Choroid plexus epithelial cell (primary cell): ENCODE data around the gene TMEM213.

Experiments used
- DNase-seq: peaks from one replicate; pipeline ENCODE4 v3.0.0-alpha.2; 2010; ENCODE audit warnings: low read depth
- H3K4me3 ChIP-seq: 2 replicates; pipeline ENCODE4 v1.5.1; 2011; ENCODE audit warnings: low read depth, mild to moderate bottlenecking, control low read depth, low read length, moderate library complexity
- TF ChIP-seq, protein P1 (sequence below): conservative IDR thresholded peaks from 2 replicates; pipeline ENCODE4 v1.5.1; 2011; ENCODE audit warnings: low read depth, mild to moderate bottlenecking, control low read depth, inconsistent platforms, low read length, moderate library complexity

The TMEM213 gene

GRCh38 chr7:138825049-138825721, 27.4 kb downstream of the TMEM213 start:
- no peak for DNase-seq
- no peak overlapping the region for H3K4me3 ChIP-seq
- TF ChIP-seq, protein P1, sequence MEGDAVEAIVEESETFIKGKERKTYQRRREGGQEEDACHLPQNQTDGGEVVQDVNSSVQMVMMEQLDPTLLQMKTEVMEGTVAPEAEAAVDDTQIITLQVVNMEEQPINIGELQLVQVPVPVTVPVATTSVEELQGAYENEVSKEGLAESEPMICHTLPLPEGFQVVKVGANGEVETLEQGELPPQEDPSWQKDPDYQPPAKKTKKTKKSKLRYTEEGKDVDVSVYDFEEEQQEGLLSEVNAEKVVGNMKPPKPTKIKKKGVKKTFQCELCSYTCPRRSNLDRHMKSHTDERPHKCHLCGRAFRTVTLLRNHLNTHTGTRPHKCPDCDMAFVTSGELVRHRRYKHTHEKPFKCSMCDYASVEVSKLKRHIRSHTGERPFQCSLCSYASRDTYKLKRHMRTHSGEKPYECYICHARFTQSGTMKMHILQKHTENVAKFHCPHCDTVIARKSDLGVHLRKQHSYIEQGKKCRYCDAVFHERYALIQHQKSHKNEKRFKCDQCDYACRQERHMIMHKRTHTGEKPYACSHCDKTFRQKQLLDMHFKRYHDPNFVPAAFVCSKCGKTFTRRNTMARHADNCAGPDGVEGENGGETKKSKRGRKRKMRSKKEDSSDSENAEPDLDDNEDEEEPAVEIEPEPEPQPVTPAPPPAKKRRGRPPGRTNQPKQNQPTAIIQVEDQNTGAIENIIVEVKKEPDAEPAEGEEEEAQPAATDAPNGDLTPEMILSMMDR: no peak

GRCh38 chr7:138828302-138828701, 30.5 kb downstream of the TMEM213 start:
- no peak overlapping the region for H3K4me3 ChIP-seq
- no peak for DNase-seq
- TF ChIP-seq, protein P1: no peak

- DNase-seq: no peak
- TF ChIP-seq, protein P1: no peak
- H3K4me3 ChIP-seq: no peak overlapping the region
Observed at GRCh38 chr7:138829335-138829734, 31.5 kb downstream of the TMEM213 start.

- TF ChIP-seq, protein P1: no peak
- no peak for DNase-seq
Observed at GRCh38 chr7:138832966-138833365, 35.2 kb downstream of the TMEM213 start.

GRCh38 chr7:138833596-138833995, 35.8 kb downstream of the TMEM213 start:
- no peak overlapping the region for H3K4me3 ChIP-seq
- TF ChIP-seq, protein P1: no peak
- no peak for DNase-seq

More at GRCh38 chr7:138832966-138833365, 35.2 kb downstream of the TMEM213 start:
- H3K4me3 ChIP-seq: no peak overlapping the region

- H3K4me3 ChIP-seq: no peak overlapping the region
- TF ChIP-seq, protein P1: no peak
- no peak for DNase-seq
Observed at GRCh38 chr7:138834583-138834982, 36.8 kb downstream of the TMEM213 start.

- TF ChIP-seq, protein P1: no peak
- H3K4me3 ChIP-seq: no peak overlapping the region
- DNase-seq: no peak
Observed at GRCh38 chr7:138835087-138835486, 37.3 kb downstream of the TMEM213 start.
